ENCODE measurements around the gene ITPRIPL1.

DNA sequence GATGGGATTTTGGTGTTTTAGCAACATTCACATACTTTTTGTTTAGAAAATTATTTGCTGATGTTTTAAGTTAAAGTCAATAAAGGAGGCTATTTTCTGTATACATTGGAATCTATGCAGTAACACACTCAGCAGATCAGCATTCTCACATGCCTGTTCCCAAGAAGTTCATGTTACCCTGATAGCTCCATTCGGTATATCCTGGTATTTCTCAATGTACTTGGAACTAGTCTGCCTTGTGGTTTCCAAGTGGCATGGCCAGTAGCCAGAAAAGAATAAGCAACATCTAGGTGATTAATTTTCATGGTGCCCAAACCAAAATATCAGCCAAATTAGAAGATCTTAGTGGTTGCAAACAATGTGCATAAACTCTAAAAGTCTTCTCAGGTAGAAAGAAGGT, 5.3 kb downstream of the ITPRIPL1 start:
- no peak for TF ChIP-seq POLR2A (IDR thresholded peaks at IDR 0.05)
- no peak for TF ChIP-seq POLR2AphosphoS5 (IDR thresholded peaks at IDR 0.05)

All from stomach (tissue), 4 donors.